Activated B cell treated with CpG ODN at 0.5 μM for 24 hours (primary cell): ENCODE measurements around the gene WFIKKN1. TPM values are rescaled to one million over a fixed set of nuclear protein-coding genes. Genes with fewer than 3 reads are reported as not detected.

Experiments used
- ATAC-seq: fragments of 200-7000 bp; cut with Tn5 transposase; one replicate; pipeline ENCODE4 v1.10.0; 2021; ENCODE audit warnings: low read depth, mild to moderate bottlenecking, moderate library complexity
- CTCF ChIA-PET: fragments of 350-600 bp; sonication (Branson Sonifier 250); formaldehyde crosslinking; loops from one replicate; lab custom pipeline; 2021; ENCODE audit warnings: antibody characterized with exemption; lab: Charles Lee
- POLR2A ChIA-PET: fragments of 350-600 bp; sonication (Branson Sonifier 250); formaldehyde crosslinking; loops from one replicate; lab custom pipeline; 2021; ENCODE audit warnings: antibody characterized with exemption; lab: Charles Lee
- DNase-seq: peaks from one replicate; pipeline ENCODE4 v3.0.0; 2022
- H3K27ac Mint-ChIP-seq: one replicate; pipeline ENCODE4 v1.8.0; 2020; ENCODE audit warnings: mixed read lengths
- H3K27me3 Mint-ChIP-seq: one replicate; pipeline ENCODE4 v1.8.0; 2021; ENCODE audit warnings: mixed read lengths
- H3K36me3 Mint-ChIP-seq: one replicate; pipeline ENCODE4 v1.8.0; 2021; ENCODE audit warnings: low read depth, mixed read lengths
- H3K4me1 Mint-ChIP-seq: one replicate; pipeline ENCODE4 v1.8.0; 2021; ENCODE audit warnings: mixed read lengths
- H3K4me3 Mint-ChIP-seq: one replicate; pipeline ENCODE4 v1.8.0; 2020; ENCODE audit warnings: mild to moderate bottlenecking, mixed read lengths
- H3K9me3 Mint-ChIP-seq: one replicate; pipeline ENCODE4 v1.8.0; 2020; ENCODE audit warnings: mixed read lengths
- CTCF ChIP-seq: fragments of 200-600 bp; IDR thresholded peaks from one replicate; pipeline ENCODE4 v1.8.0; 2022; ENCODE audit warnings: antibody characterized with exemption, mild to moderate bottlenecking
- intact Hi-C: fragments of 100-400 bp; cut with micrococcal nuclease; formaldehyde crosslinking; loops from one replicate; pipeline ENCODE4 v1.15.1; 2024
- total RNA-seq: library from RNA; stranded (reverse); gene quantifications from 2 replicates; pipeline ENCODE4 v1.2.3, GENCODE V29; 2022

WFIKKN1 gene
- total RNA-seq, 1 donor from 2014 or later = 0.47 TPM

- ChIA-PET CTCF (no interaction called here), POLR2A (interaction anchor here (0.6 kb wide), 1 partner anchor 59 kb away, joined by 3 read pairs; the partner anchor contains the start of gene WDR90)
- no peaks in the 10 kb centered on the region for H3K9me3 Mint-ChIP-seq
- no peak for ATAC-seq
- no peak for TF ChIP-seq CTCF
- intact Hi-C loops = no loop called here
- H3K4me1 Mint-ChIP-seq = peaks cover 42% of the 10 kb centered on the region
- H3K27me3 Mint-ChIP-seq = no peaks in the 10 kb centered on the region
- H3K36me3 Mint-ChIP-seq = peaks cover 7% of the 10 kb centered on the region
- no peak for DNase-seq
- H3K4me3 Mint-ChIP-seq = peak overlapping the region; percentile 80
- no peak overlapping the region for H3K27ac Mint-ChIP-seq
Observed at GRCh38 chr16:590815-591200, 40.0 kb upstream of the WFIKKN1 start.

- DNase-seq (no peak), ATAC-seq (no peak)
- H3K9me3 Mint-ChIP-seq = no peaks in the 10 kb centered on the region
- no peak overlapping the region for H3K27ac Mint-ChIP-seq
- no peaks in the 10 kb centered on the region for H3K27me3 Mint-ChIP-seq
- intact Hi-C loops = no loop called here
- no peak for TF ChIP-seq CTCF
- H3K4me3 Mint-ChIP-seq = peak overlapping the region; percentile 80
- peaks cover 9% of the 10 kb centered on the region for H3K36me3 Mint-ChIP-seq
- ChIA-PET POLR2A (no interaction called here), CTCF (no interaction called here)
- H3K4me1 Mint-ChIP-seq = peaks cover 42% of the 10 kb centered on the region
Observed at GRCh38 chr16:591231-591630, 39.6 kb upstream of the WFIKKN1 start.

- DNase-seq (no peak), ATAC-seq (no peak)
- H3K27ac Mint-ChIP-seq = no peak overlapping the region
- ChIA-PET CTCF (no interaction called here), POLR2A (interaction anchor here (1.1 kb wide), 1 partner anchor 44 kb away, joined by 3 read pairs; the partner anchor contains the start of gene METTL26)
- no peaks in the 10 kb centered on the region for H3K9me3 Mint-ChIP-seq
- peaks cover 42% of the 10 kb centered on the region for H3K4me1 Mint-ChIP-seq
- no peak overlapping the region for H3K4me3 Mint-ChIP-seq
- TF ChIP-seq CTCF = no peak
- H3K27me3 Mint-ChIP-seq = no peaks in the 10 kb centered on the region
- H3K36me3 Mint-ChIP-seq = peaks cover 16% of the 10 kb centered on the region
- intact Hi-C loops = no loop called here
Observed at GRCh38 chr16:591892-592517, 38.8 kb upstream of the WFIKKN1 start.

GRCh38 chr16:592518-593306, 38.1 kb upstream of the WFIKKN1 start:
- Mint-ChIP-seq H3K4me1 (peaks cover 37% of the 10 kb centered on the region), H3K4me3 (no peak overlapping the region)
- intact Hi-C loops = no loop called here

More at GRCh38 chr16:592518-593306, 38.1 kb upstream of the WFIKKN1 start:
- no peak for TF ChIP-seq CTCF
- Mint-ChIP-seq H3K36me3 (peaks cover 17% of the 10 kb centered on the region), H3K27ac (no peak overlapping the region), H3K27me3 (no peaks in the 10 kb centered on the region), H3K9me3 (no peaks in the 10 kb centered on the region)
- ATAC-seq = no peak
- DNase-seq = no peak
- POLR2A ChIA-PET = interaction anchor here (1.1 kb wide), 1 partner anchor 44 kb away, joined by 3 read pairs; the partner anchor contains the start of gene METTL26
- CTCF ChIA-PET = interaction anchor here (0.8 kb wide), 1 partner anchor 56 kb away, joined by 4 read pairs; the partner anchor contains the start of gene WDR90
